EL (cell line): Measurements from ENCODE around the gene CBLN1.
"Not testable (repeated sequence)": the region's sequence is repeated elsewhere in the genome, so short reads cannot be mapped to it uniquely, and the experiment has no call there.

Experiments used
- DNase-seq: peaks from one replicate; pipeline ENCODE4 v3.0.0-alpha.2; 2016

CBLN1 gene

DNA sequence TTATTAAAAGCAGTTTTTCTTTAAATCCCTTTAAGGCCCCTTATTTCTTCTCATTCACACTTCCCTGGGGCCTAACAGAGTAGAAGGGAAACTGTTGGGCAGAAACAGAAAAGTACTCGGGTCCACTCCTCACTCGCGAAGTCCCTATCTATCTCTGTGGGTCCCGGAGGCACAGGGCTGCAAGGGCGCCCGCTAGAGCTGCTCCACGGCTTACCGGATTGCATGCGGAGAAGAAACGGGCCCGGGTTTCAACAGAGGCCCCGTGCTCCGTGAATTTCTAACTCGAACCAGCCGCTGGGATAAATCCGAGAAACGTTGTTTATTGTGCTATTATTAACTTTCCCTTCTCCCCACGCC, 4.3 kb downstream of the CBLN1 start:
- DNase-seq, result no peak

- DNase-seq, result no peak
These were observed 4.8 kb downstream of the CBLN1 start for GRCh38 chr16:49276646-49277385.

- no peak for DNase-seq
These were observed 5.8 kb downstream of the CBLN1 start for GRCh38 chr16:49275870-49276269.

DNA sequence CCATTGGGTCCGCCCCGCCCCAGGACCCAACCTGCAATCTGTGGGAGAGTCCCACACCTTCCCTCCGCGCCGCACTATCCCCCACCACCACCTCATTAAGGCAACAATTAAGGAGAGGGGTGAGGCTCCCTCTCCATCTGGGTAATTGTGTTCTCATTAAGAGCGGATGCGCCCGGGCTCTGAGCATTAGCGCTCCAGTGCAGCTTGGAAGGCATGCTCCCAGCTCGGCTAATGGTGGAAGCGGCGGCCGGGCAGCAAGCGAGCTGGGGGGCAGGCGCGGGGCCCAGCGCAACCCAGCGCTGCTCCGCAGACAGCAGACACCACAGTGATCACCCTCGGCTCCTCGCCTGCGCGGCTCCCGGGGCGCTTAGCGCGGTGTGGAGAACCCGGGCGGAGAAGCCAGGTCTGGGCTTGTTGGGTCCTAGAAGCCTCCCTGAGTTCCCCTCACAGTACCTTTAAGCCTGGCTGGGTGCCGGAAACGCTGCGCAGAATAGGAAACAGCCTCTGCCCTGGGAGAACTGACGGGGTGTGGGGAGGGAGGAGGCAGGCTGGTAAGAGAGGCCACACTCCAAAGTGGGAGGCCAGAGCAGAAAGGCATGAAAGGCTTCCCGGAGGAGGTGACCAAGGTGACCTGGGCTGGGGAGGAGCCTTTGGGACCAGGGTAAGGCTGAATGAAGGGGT, 6.4 kb downstream of the CBLN1 start:
- DNase-seq, result no peak

DNA sequence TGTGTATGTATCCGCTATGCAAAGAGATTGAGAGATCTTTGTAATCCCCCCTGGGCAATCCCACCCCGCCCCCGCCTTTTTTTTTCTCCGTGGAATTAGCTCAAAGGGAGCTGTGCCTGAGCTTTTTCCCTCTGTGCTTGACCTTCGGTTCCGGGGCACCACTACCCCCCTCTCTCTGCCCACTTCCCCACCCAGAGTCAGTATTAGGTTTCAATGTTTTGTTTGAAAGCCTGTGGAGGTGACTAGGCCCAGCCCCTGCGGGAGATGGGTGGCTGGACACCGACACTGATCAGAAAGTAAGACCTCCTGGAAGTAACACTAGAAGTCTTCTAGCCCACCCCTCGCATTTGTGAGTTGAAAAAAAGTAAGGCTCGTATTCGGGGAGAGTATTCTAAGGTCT, 7.0 kb downstream of the CBLN1 start:
- DNase-seq, result no peak

DNA sequence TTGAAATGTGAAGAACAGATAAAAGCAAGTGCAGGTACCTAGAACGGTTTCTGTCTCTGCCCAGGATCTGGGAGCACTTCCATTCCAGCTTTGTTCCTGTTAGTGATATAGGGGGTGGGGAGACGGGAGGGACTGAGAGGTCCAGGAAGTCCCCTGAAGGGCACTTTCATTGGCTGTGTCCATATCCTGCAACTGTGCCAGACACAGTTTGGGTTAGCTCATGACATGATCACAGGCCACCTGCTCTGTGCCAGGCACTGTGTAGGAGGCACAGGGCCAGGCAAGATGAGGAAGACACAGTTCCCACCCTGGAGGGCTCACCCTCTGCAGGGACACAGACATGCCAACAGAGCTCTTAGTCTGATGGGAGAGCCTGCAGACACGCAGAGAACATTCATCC, 7.9 kb downstream of the CBLN1 start:
- DNase-seq, result no peak

- no peak for DNase-seq
These were observed 10.3 kb downstream of the CBLN1 start for GRCh38 chr16:49271363-49271762.

GRCh38 chr16:49269201-49269600, 12.4 kb downstream of the CBLN1 start:
- no peak for DNase-seq

DNA sequence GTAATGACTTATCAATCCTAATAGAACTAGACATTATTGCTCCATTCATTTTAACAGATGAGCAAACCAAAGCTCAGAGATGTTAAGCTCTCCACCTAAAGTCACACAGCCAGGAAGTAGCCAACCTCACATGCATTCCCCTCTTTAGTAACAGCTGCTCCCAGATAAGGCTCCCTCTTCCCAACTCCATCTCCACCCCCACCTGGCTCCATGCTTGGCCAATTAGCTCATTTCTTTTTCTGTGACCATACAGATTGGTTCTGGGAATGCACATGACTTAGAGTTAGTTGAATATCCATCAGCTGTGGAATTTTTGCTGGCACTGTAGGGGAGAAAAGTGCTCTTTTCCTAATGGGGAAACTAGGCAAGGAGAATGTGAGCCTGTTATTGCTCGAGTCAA, 13.0 kb downstream of the CBLN1 start:
- no peak for DNase-seq

DNA sequence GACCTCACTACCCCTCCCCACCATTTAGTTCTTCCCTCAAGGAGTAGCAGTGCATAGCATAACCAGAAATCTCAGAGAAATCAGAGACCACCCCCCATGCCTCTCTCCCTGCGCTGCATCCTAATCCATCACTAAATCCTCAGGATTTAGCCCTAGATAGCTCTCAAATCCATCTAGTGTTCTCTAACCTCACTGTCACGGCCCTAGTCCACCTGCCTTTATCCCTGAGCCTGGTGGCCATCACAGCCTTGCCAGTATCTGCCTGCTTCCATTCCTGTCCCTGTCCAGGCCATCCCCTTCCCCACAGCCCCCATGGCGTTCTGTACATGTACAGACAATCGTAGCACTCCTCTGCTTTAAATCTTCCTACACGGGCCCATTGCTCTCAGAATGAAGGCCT, 19.1 kb downstream of the CBLN1 start:
- DNase-seq, result no peak

DNA sequence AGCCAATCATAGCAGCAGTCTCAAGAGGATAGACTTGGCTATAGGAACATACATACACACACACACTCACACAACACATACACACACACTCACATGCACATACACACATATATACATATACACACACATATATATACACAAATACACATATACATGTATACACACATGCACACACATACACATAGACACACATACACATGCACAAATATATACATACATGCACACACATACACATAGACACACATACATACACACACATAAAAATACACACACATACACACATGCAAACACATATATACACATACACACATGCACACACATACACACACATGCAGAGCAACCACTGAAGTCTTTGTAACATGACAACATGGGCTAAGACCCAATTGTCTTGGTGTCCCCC, 19.7 kb downstream of the CBLN1 start:
- no peak for DNase-seq

- no peak for DNase-seq
These were observed 20.6 kb downstream of the CBLN1 start for GRCh38 chr16:49260956-49261530.

DNA sequence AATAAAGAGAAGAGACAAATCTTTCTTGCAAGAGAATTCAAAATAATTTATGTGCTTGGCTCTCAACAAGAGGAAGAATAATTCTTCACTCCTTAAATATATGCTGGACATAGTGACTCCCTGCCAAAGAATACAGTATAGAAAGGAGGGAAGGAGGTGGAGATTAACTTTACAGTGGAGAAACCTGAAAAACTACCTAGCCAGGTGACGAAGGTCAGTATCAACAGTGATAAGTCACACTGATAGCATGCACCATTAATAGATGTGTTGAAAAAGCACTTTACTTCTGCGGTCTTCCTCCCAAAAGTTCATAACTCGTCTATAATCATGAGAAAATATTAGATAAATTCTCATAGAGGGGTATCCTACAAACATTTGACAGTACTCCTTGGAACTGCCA, 21.4 kb downstream of the CBLN1 start:
- DNase-seq, result no peak

DNA sequence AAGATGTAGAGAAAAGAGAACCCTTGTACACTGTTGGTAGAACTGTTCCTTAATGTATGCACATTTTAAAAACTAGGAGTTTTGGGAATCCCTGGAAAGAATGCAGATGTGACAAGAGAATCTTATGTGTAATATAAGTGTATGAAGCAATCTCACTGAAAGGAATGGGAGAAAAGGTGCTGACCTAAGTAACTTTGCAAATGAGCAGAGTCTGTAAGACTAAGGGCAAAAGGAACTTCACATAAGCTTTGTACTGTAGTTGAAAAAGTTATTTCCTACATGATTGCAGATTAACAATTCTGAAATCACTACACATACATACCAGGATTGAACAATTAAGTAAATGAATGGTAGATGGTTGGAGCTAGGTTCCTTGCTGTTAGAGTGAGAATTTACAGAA, 22.3 kb downstream of the CBLN1 start:
- no peak for DNase-seq

GRCh38 chr16:49250689-49251088, 30.9 kb downstream of the CBLN1 start:
- no peak for DNase-seq

GRCh38 chr16:49248227-49248626, 33.4 kb downstream of the CBLN1 start:
- no peak for DNase-seq

DNA sequence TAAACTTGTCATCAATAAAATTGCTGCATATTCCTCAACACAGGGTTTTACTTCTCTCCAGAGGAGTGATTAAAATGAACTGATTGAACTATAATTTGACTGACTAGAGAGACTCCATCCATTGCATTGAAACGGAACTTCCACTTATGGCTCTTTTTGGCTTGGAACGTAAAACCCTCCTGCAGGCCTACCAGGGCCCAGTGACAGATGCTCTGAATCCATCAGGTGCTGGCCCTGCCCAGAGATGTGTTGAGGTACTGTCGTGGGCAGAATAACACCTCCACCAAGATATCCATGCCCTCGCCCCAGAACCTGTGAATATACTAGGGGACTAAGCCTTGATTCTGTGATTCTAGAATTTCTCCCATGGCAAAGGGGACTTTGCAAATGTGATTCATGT, 45.4 kb downstream of the CBLN1 start:
- no peak for DNase-seq

- DNase-seq, result not testable (repeated sequence)
These were observed 53.3 kb downstream of the CBLN1 start for GRCh38 chr16:49228335-49228734.
